PC-3 (cell line): Measurements from ENCODE around the gene AFF3. TPM values are rescaled to one million over a fixed set of nuclear protein-coding genes. Genes with fewer than 3 reads are reported as not detected.

Experiments used
- ATAC-seq: fragments of 200-7000 bp; cut with Tn5 transposase; 2 replicates; pipeline ENCODE4 v1.9.1; 2020; ENCODE audit warnings: mild to moderate bottlenecking, moderate library complexity
- BruUV-seq: library from RNA; stranded (reverse); fragments of 400-500 nt; replicated peaks from 2 replicates; lab custom pipeline; 2021; lab: Mats Ljungman, UMichigan
- CTCF ChIA-PET: fragments of 300-600 bp; sonication (Branson Sonifier 250); formaldehyde crosslinking; loops from one replicate; lab custom pipeline; 2022; ENCODE audit warnings: antibody characterized with exemption; lab: Charles Lee
- POLR2A ChIA-PET: fragments of 300-600 bp; sonication (Branson Sonifier 250); formaldehyde crosslinking; loops from one replicate; lab custom pipeline; 2022; ENCODE audit warnings: antibody characterized with exemption; ENCODE audit not compliant: unreplicated experiment; lab: Charles Lee
- DNase-seq: peaks from one replicate; pipeline ENCODE4 v3.0.0-alpha.2; 2015
- H2AFZ ChIP-seq: fragments of 300-600 bp; sonication (generic); 2 replicates; pipeline ENCODE4 v1.6.0; 2016; ENCODE audit warnings: antibody characterized with exemption, low read length
- H3F3A ChIP-seq: fragments of 300-600 bp; sonication (generic); one replicate; pipeline ENCODE4 v1.6.0; 2017; ENCODE audit warnings: antibody characterized with exemption, low read length, control low read depth, mild to moderate bottlenecking; ENCODE audit not compliant: unreplicated experiment
- H3K27ac ChIP-seq: fragments of 300-600 bp; sonication (generic); 2 replicates; pipeline ENCODE4 v1.5.1; 2016; ENCODE audit warnings: mild to moderate bottlenecking, low read length
- H3K27me3 ChIP-seq: fragments of 300-600 bp; sonication (generic); 2 replicates; pipeline ENCODE4 v1.6.1; 2016; ENCODE audit warnings: low read length, mixed read lengths
- H3K36me3 ChIP-seq: fragments of 300-600 bp; sonication (generic); 2 replicates; pipeline ENCODE4 v1.6.1; 2016; ENCODE audit warnings: low read depth, mixed run types, low read length, mixed read lengths
- H3K4me1 ChIP-seq: fragments of 300-600 bp; sonication (generic); 2 replicates; pipeline ENCODE4 v1.5.1; 2016; ENCODE audit warnings: low read length; ENCODE audit not compliant: insufficient read depth
- H3K4me2 ChIP-seq: fragments of 300-600 bp; sonication (generic); 2 replicates; pipeline ENCODE4 v1.6.0; 2016; ENCODE audit warnings: low read length
- H3K4me3 ChIP-seq: fragments of 300-600 bp; sonication (generic); 2 replicates; pipeline ENCODE4 v1.5.1; 2016; ENCODE audit warnings: mild to moderate bottlenecking, low read length, mixed read lengths
- H3K79me2 ChIP-seq: fragments of 300-600 bp; sonication (generic); 2 replicates; pipeline ENCODE4 v1.6.1; 2017; ENCODE audit warnings: low read length, mixed read lengths
- H3K9ac ChIP-seq: fragments of 300-600 bp; sonication (generic); 2 replicates; pipeline ENCODE4 v1.6.0; 2016; ENCODE audit warnings: mild to moderate bottlenecking, low read length
- H3K9me2 ChIP-seq: fragments of 300-600 bp; sonication (generic); replicated peaks from 2 replicates; pipeline ENCODE4 v1.6.1; 2016; ENCODE audit warnings: mixed run types, low read length, mixed read lengths
- H3K9me3 ChIP-seq: fragments of 300-600 bp; sonication (generic); 2 replicates; pipeline ENCODE4 v1.6.1; 2016; ENCODE audit warnings: low read length, mixed read lengths
- H4K20me1 ChIP-seq: fragments of 300-600 bp; sonication (generic); 2 replicates; pipeline ENCODE4 v1.6.1; 2016; ENCODE audit warnings: low read length, mixed read lengths
- EZH2 ChIP-seq: fragments of 300-600 bp; sonication (generic); IDR thresholded peaks from one replicate; pipeline ENCODE4 v1.6.1; 2017; ENCODE audit warnings: antibody characterized with exemption, mild to moderate bottlenecking, low read length; ENCODE audit not compliant: unreplicated experiment
- EZH2phosphoT487 ChIP-seq: fragments of 300-600 bp; sonication (generic); IDR thresholded peaks from 2 replicates; pipeline ENCODE4 v1.6.1; 2018; ENCODE audit warnings: mild to moderate bottlenecking, antibody characterized with exemption, low read length, borderline replicate concordance
- intact Hi-C: fragments of 100-400 bp; cut with micrococcal nuclease; formaldehyde crosslinking; loops from 2 replicates; pipeline ENCODE4 v1.9.0; 2023
- total RNA-seq: library from RNA; depleted of rRNA; stranded (reverse); fragments of >200 nt; gene quantifications from 2 replicates; pipeline ENCODE4 v1.2.3, GENCODE V29; 2014
- TF ChIP-seq, protein P1 (sequence below): fragments of 300-600 bp; sonication (generic); conservative IDR thresholded peaks from 2 replicates; pipeline ENCODE4 v1.5.1; 2017; ENCODE audit warnings: antibody characterized with exemption, low read depth, mild to moderate bottlenecking, low read length

AFF3 gene
- total RNA-seq, 1 experiment from 2014 or later = 0.04 TPM

DNA sequence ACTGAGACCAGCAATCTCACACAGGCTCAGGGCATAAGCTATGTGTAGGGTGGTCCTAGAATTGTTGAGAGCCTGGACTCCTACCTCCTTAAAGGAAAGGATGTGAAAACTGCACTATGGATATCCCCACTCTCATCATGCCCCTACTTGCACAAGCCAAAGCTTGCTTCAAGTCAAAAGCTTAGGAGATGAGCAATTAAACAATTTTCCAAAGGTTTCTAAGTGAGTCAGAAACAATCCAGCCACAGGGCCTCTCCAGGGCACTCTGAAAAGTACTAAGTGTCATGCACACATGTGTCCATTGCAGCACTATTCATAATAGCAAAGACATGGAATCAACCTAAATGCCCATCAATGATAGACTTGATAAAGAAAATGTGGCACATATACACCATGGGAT, 215.4 kb downstream of the AFF3 start:
- no peak overlapping the region for H3K9ac ChIP-seq
- no TSS peak for BruUV-seq

DNA sequence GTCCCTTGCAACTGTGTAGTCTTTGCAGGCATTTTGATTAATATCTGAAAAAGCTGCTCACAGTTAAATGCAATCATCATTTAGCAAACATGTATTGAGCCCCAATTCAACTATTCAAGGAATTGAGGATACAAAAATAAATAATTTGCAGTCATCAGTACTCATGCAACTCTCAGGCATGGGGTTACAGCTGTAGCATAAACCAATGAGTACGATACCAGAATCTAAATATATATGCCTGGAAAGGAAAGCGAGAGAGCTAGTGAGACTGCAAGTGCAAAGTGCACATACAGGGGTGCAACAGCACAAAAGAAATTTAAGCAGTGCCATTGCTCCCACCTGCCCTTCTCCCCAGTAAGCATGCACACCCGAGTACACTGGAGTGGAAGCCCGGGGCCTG, 216.4 kb downstream of the AFF3 start:
- CTCF ChIA-PET = no interaction called here
- intact Hi-C loops = no loop called here

More for the DNA sequence above, 215.4 kb downstream of the AFF3 start:
- Histone ChIP-seq H3F3A (no peaks in the 10 kb centered on the region), H3K4me3 (no peak overlapping the region), H3K4me1 (no peaks in the 10 kb centered on the region), H4K20me1 (no peaks in the 10 kb centered on the region), H3K9me2 (no peaks in the 10 kb centered on the region), H2AFZ (no peak overlapping the region), H3K27ac (no peak overlapping the region), H3K36me3 (no peaks in the 10 kb centered on the region), H3K9me3 (no peaks in the 10 kb centered on the region), H3K79me2 (no peaks in the 10 kb centered on the region), H3K4me2 (no peak overlapping the region), H3K27me3 (no peaks in the 10 kb centered on the region)
- DNase-seq (no peak), ATAC-seq (no peak)
- intact Hi-C loops = no loop called here
- TF ChIP-seq, protein P1, sequence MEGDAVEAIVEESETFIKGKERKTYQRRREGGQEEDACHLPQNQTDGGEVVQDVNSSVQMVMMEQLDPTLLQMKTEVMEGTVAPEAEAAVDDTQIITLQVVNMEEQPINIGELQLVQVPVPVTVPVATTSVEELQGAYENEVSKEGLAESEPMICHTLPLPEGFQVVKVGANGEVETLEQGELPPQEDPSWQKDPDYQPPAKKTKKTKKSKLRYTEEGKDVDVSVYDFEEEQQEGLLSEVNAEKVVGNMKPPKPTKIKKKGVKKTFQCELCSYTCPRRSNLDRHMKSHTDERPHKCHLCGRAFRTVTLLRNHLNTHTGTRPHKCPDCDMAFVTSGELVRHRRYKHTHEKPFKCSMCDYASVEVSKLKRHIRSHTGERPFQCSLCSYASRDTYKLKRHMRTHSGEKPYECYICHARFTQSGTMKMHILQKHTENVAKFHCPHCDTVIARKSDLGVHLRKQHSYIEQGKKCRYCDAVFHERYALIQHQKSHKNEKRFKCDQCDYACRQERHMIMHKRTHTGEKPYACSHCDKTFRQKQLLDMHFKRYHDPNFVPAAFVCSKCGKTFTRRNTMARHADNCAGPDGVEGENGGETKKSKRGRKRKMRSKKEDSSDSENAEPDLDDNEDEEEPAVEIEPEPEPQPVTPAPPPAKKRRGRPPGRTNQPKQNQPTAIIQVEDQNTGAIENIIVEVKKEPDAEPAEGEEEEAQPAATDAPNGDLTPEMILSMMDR = no peak
- TF ChIP-seq EZH2phosphoT487 (no peak), EZH2 (no peak)
- CTCF ChIA-PET = no interaction called here
- POLR2A ChIA-PET = no interaction called here

GRCh38 chr2:99922664-99923063, 219.7 kb downstream of the AFF3 start:
- TF ChIP-seq EZH2 (no peak), EZH2phosphoT487 (no peak)
- TF ChIP-seq, protein P1 = no peak
- H3K4me1 ChIP-seq = no peaks in the 10 kb centered on the region
- no peak overlapping the region for H3K4me3 ChIP-seq
- no peak overlapping the region for H3K4me2 ChIP-seq
- intact Hi-C loops = no loop called here
- no peaks in the 10 kb centered on the region for H3K27me3 ChIP-seq
- no peaks in the 10 kb centered on the region for H3F3A ChIP-seq
- no peak overlapping the region for H3K27ac ChIP-seq
- no TSS peak for BruUV-seq
- no peaks in the 10 kb centered on the region for H3K9me3 ChIP-seq
- no peaks in the 10 kb centered on the region for H4K20me1 ChIP-seq
- H2AFZ ChIP-seq = no peak overlapping the region
- H3K9ac ChIP-seq = no peak overlapping the region
- DNase-seq (no peak), ATAC-seq (no peak)
- no peaks in the 10 kb centered on the region for H3K36me3 ChIP-seq
- CTCF ChIA-PET = no interaction called here
- no peaks in the 10 kb centered on the region for H3K79me2 ChIP-seq
- H3K9me2 ChIP-seq = no peaks in the 10 kb centered on the region
- POLR2A ChIA-PET = no interaction called here

More for the DNA sequence above, 216.4 kb downstream of the AFF3 start:
- POLR2A ChIA-PET = no interaction called here
- TF ChIP-seq EZH2phosphoT487 (no peak), EZH2 (no peak)
- TF ChIP-seq, protein P1 = no peak
- Histone ChIP-seq H3K79me2 (no peaks in the 10 kb centered on the region), H3K4me3 (no peak overlapping the region), H3F3A (no peaks in the 10 kb centered on the region), H2AFZ (no peak overlapping the region), H3K27me3 (no peaks in the 10 kb centered on the region), H4K20me1 (no peaks in the 10 kb centered on the region), H3K36me3 (no peaks in the 10 kb centered on the region), H3K9ac (no peak overlapping the region), H3K4me2 (no peak overlapping the region), H3K4me1 (no peaks in the 10 kb centered on the region), H3K9me3 (no peaks in the 10 kb centered on the region), H3K9me2 (no peaks in the 10 kb centered on the region), H3K27ac (no peak overlapping the region)
- DNase-seq (no peak), ATAC-seq (no peak)
- BruUV-seq = no TSS peak
